GM23338 (cell line): Measurements from ENCODE around the gene CHTF8. TPM values are rescaled to one million over a fixed set of nuclear protein-coding genes. Genes with fewer than 3 reads are reported as not detected.

ENCODE experiments used
- ATAC-seq: fragments of 200-7000 bp; cut with Tn5 transposase; 3 replicates; pipeline ENCODE4 v1.9.1; 2020
- DNase-seq: peaks from one replicate; pipeline ENCODE4 v3.0.0-alpha.2; 2015; ENCODE audit warnings: low spot score
- H2AFZ ChIP-seq: fragments of 200-600 bp; sonication (generic); 2 replicates; pipeline ENCODE4 v1.8.0; 2016; ENCODE audit warnings: antibody characterized with exemption, mild to moderate bottlenecking, moderate library complexity
- H3F3A ChIP-seq: fragments of 200-600 bp; sonication (generic); replicated peaks from 2 replicates; pipeline ENCODE4 v1.8.0; 2017; ENCODE audit warnings: antibody characterized with exemption, mixed run types, low read depth
- H3K27ac ChIP-seq: fragments of 200-600 bp; sonication (generic); 2 replicates; pipeline ENCODE4 v1.6.1; 2016; ENCODE audit warnings: low read depth
- H3K27me3 ChIP-seq: fragments of 200-600 bp; sonication (generic); 2 replicates; pipeline ENCODE4 v1.8.0; 2016; ENCODE audit warnings: mild to moderate bottlenecking, mixed run types, moderate library complexity; ENCODE audit not compliant: insufficient read depth
- H3K36me3 ChIP-seq: fragments of 200-600 bp; sonication (generic); 2 replicates; pipeline ENCODE4 v1.8.0; 2016; ENCODE audit warnings: mild to moderate bottlenecking; ENCODE audit not compliant: insufficient read depth
- H3K4me1 ChIP-seq: fragments of 200-600 bp; sonication (generic); 2 replicates; pipeline ENCODE4 v1.8.0; 2016; ENCODE audit warnings: mild to moderate bottlenecking, moderate library complexity; ENCODE audit not compliant: insufficient read depth
- H3K4me2 ChIP-seq: fragments of 200-600 bp; sonication (generic); 2 replicates; pipeline ENCODE4 v1.7.1; 2017; ENCODE audit warnings: mixed run types
- H3K4me3 ChIP-seq: fragments of 200-600 bp; sonication (generic); 2 replicates; pipeline ENCODE4 v1.6.1; 2016; ENCODE audit warnings: mixed run types
- H3K79me2 ChIP-seq: fragments of 200-600 bp; sonication (generic); replicated peaks from 2 replicates; pipeline ENCODE4 v1.8.0; 2017; ENCODE audit warnings: mild to moderate bottlenecking; ENCODE audit not compliant: insufficient read depth
- H3K9me2 ChIP-seq: fragments of 200-600 bp; sonication (generic); 2 replicates; pipeline ENCODE4 v1.8.0; 2017; ENCODE audit not compliant: insufficient read depth
- H4K20me1 ChIP-seq: fragments of 200-600 bp; sonication (generic); replicated peaks from 2 replicates; pipeline ENCODE4 v1.8.0; 2017; ENCODE audit warnings: mild to moderate bottlenecking; ENCODE audit not compliant: insufficient read depth
- H3K27ac Mint-ChIP-seq: 2 replicates; pipeline ENCODE4 v1.8.0; 2020; ENCODE audit warnings: inconsistent platforms, mild to moderate bottlenecking, moderate library complexity, mixed read lengths
- H3K27me3 Mint-ChIP-seq: 3 replicates; pipeline ENCODE4 v1.8.0; 2022; ENCODE audit warnings: low read depth, mild to moderate bottlenecking, moderate library complexity, mixed read lengths, inconsistent platforms; ENCODE audit not compliant: insufficient read depth, poor library complexity
- H3K36me3 Mint-ChIP-seq: 3 replicates; pipeline ENCODE4 v1.8.0; 2021; ENCODE audit warnings: low read depth, mild to moderate bottlenecking, inconsistent platforms, moderate library complexity, mixed read lengths
- H3K4me1 Mint-ChIP-seq: 3 replicates; pipeline ENCODE4 v1.8.0; 2020; ENCODE audit warnings: mild to moderate bottlenecking, inconsistent platforms, mixed read lengths
- H3K4me3 Mint-ChIP-seq: 3 replicates; pipeline ENCODE4 v1.8.0; 2021; ENCODE audit warnings: moderate library complexity, mild to moderate bottlenecking, inconsistent platforms, mixed read lengths
- H3K9me3 Mint-ChIP-seq: 3 replicates; pipeline ENCODE4 v1.8.0; 2020; ENCODE audit warnings: moderate library complexity, mild to moderate bottlenecking, inconsistent platforms, mixed read lengths
- CREB1 ChIP-seq: fragments of 250-450 bp; sonication (Bioruptor Pico); IDR thresholded peaks from 2 replicates; pipeline ENCODE4 v1.5.0; 2020; ENCODE audit warnings: low read depth, mild to moderate bottlenecking, moderate library complexity
- CTCF ChIP-seq, 2 experiments: fragments of 200-600 bp in 1 of 2; sonication (generic) in 1 of 2; conservative IDR thresholded peaks; 2 replicates each; pipeline versions ENCODE4 v1.5.1 to v1.6.1; 2016 to 2017; ENCODE audit warnings: antibody characterized with exemption in 2 of 2, low read depth in 2 of 2, mild to moderate bottlenecking in 2 of 2, moderate library complexity in 1 of 2
- EZH2phosphoT487 ChIP-seq: fragments of 200-600 bp; sonication (generic); IDR thresholded peaks from one replicate; pipeline ENCODE4 v1.8.1; 2018; ENCODE audit warnings: antibody characterized with exemption; ENCODE audit not compliant: unreplicated experiment
- JUNB ChIP-seq: IDR thresholded peaks from one replicate; pipeline ENCODE4 v1.6.1; 2016; ENCODE audit warnings: antibody characterized with exemption; ENCODE audit not compliant: unreplicated experiment
- POLR2AphosphoS5 ChIP-seq: IDR thresholded peaks from 2 replicates; pipeline ENCODE4 v1.6.1; 2016; ENCODE audit warnings: antibody characterized with exemption, low read depth
- STAT1 ChIP-seq: IDR thresholded peaks from one replicate; pipeline ENCODE4 v1.6.1; 2016; ENCODE audit warnings: antibody characterized with exemption; ENCODE audit not compliant: unreplicated experiment
- ZNF114 ChIP-seq: fragments of 250-450 bp; sonication (Bioruptor Pico); IDR thresholded peaks from 2 replicates; pipeline ENCODE4 v1.5.0; 2020; ENCODE audit warnings: mild to moderate bottlenecking, moderate library complexity
- ZNF331 ChIP-seq: fragments of 250-450 bp; sonication (Bioruptor Pico); IDR thresholded peaks from 2 replicates; pipeline ENCODE4 v1.5.0; 2020; ENCODE audit warnings: low read depth, mild to moderate bottlenecking, moderate library complexity
- ZNF462 ChIP-seq: fragments of 250-450 bp; sonication (Bioruptor Pico); IDR thresholded peaks from 2 replicates; pipeline ENCODE4 v1.5.0; 2020; ENCODE audit warnings: mild to moderate bottlenecking, moderate library complexity
- polyA plus RNA-seq: library from polyadenylated mRNA; unstranded; fragments of >200 nt; fragmentation: Nextera tagmentation; extraction: Ambion mirVana; gene quantifications from 2 replicates; pipeline ENCODE4 v1.2.1, GENCODE V29; 2016
- total RNA-seq: library from RNA; depleted of rRNA; stranded (reverse); fragments of >200 nt; shearing (Covaris generic); gene quantifications from 2 replicates; pipeline ENCODE4 v1.2.3, GENCODE V29; 2014
- TF ChIP-seq, protein P1 (sequence below): IDR thresholded peaks from one replicate; pipeline ENCODE4 v1.6.1; 2018; ENCODE audit warnings: antibody characterized with exemption; ENCODE audit not compliant: unreplicated experiment

The CHTF8 gene
- total and polyA plus RNA-seq, 2 experiments from 2014 or later = 24.4 to 155 TPM

DNA sequence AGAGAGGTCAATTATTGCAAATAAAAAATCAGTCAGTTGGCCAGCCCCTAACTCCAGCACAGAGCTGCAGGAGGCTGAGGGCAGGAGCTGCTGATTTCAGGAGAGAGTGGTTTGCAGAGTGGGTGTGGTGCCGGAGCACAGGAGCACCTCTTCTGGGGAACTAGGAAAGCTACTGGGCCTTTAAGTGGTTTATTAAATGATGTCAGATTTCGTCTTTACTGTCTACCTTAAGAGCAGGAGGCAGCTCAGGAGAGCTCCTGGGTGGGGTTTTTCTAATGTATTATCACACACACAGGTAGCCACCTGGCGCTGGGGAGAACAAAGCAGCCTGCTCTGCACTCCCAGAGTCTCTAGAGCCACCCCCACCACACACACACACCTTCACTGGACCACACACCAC, 38.4 kb downstream of the CHTF8 start:
- DNase-seq (no peak), ATAC-seq (peak; percentile 10; the same call in 2 of the 3 replicates)
- Histone ChIP-seq H3K79me2 (no peaks in the 10 kb centered on the region), H3K9me2 (no peaks in the 10 kb centered on the region), H3K4me1 (peaks cover 23% of the 10 kb centered on the region), H3K4me3 (no peak overlapping the region), H3K27ac (peak overlapping the region; percentile 69), H3F3A (peaks cover 11% of the 10 kb centered on the region; the same call in 1 of the 2 replicates), H3K4me2 (no peak overlapping the region), H2AFZ (peak overlapping the region; percentile 10; the same call in 1 of the 2 replicates), H3K27me3 (no peaks in the 10 kb centered on the region), H3K36me3 (no peaks in the 10 kb centered on the region), H4K20me1 (no peaks in the 10 kb centered on the region)
- H3K27me3 Mint-ChIP-seq = peaks cover 7% of the 10 kb centered on the region
- no peaks in the 10 kb centered on the region for H3K9me3 Mint-ChIP-seq
- TF ChIP-seq EZH2phosphoT487 = no peak
- no peak for TF ChIP-seq ZNF462 (CRISPR knock-in tag)
- no peak for TF ChIP-seq CTCF (conservative IDR thresholded peaks at IDR 0.05; ENCODE audit: low read depth in 2 of 2)
- TF ChIP-seq JUNB = no peak
- TF ChIP-seq, protein P1, sequence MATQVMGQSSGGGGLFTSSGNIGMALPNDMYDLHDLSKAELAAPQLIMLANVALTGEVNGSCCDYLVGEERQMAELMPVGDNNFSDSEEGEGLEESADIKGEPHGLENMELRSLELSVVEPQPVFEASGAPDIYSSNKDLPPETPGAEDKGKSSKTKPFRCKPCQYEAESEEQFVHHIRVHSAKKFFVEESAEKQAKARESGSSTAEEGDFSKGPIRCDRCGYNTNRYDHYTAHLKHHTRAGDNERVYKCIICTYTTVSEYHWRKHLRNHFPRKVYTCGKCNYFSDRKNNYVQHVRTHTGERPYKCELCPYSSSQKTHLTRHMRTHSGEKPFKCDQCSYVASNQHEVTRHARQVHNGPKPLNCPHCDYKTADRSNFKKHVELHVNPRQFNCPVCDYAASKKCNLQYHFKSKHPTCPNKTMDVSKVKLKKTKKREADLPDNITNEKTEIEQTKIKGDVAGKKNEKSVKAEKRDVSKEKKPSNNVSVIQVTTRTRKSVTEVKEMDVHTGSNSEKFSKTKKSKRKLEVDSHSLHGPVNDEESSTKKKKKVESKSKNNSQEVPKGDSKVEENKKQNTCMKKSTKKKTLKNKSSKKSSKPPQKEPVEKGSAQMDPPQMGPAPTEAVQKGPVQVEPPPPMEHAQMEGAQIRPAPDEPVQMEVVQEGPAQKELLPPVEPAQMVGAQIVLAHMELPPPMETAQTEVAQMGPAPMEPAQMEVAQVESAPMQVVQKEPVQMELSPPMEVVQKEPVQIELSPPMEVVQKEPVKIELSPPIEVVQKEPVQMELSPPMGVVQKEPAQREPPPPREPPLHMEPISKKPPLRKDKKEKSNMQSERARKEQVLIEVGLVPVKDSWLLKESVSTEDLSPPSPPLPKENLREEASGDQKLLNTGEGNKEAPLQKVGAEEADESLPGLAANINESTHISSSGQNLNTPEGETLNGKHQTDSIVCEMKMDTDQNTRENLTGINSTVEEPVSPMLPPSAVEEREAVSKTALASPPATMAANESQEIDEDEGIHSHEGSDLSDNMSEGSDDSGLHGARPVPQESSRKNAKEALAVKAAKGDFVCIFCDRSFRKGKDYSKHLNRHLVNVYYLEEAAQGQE = no peak
- TF ChIP-seq ZNF114 (CRISPR knock-in tag) = no peak
- TF ChIP-seq ZNF331 (CRISPR knock-in tag) = no peak
- TF ChIP-seq STAT1 = no peak
- TF ChIP-seq POLR2AphosphoS5 = no peak
- TF ChIP-seq CREB1 (CRISPR knock-in tag) = no peak
- no peak overlapping the region for H3K27ac Mint-ChIP-seq
- no peak overlapping the region for H3K4me3 Mint-ChIP-seq
- H3K4me1 Mint-ChIP-seq = peaks cover 33% of the 10 kb centered on the region
- H3K36me3 Mint-ChIP-seq = no peaks in the 10 kb centered on the region
